Mucosa of rectum (tissue), 2 donors: ENCODE measurements around the gene TACR2.

Experiments
- H3K27ac ChIP-seq, 2 donors: one replicate each; pipeline ENCODE4 v1.7.0; 2013; ENCODE audit warnings: inconsistent platforms in 2 of 2, low read depth in 2 of 2, low read length in 2 of 2
- H3K27me3 ChIP-seq, 2 donors: one replicate each; pipeline ENCODE4 v1.7.0; 2013; ENCODE audit warnings: low read length in 2 of 2; ENCODE audit not compliant: control insufficient read depth in 2 of 2, insufficient read depth in 2 of 2
- H3K36me3 ChIP-seq, 2 donors: one replicate each; pipeline ENCODE4 v1.7.0; 2013; ENCODE audit warnings: low read length in 2 of 2; ENCODE audit not compliant: control insufficient read depth in 2 of 2, insufficient read depth in 2 of 2
- H3K4me1 ChIP-seq, 2 donors: one replicate each; pipeline ENCODE4 v1.7.0; 2013; ENCODE audit warnings: low read length in 2 of 2, mild to moderate bottlenecking in 1 of 2; ENCODE audit not compliant: control insufficient read depth in 2 of 2, insufficient read depth in 2 of 2
- H3K4me3 ChIP-seq, 2 donors: one replicate each; pipeline ENCODE4 v1.7.0; 2013; ENCODE audit warnings: low read length in 2 of 2
- H3K9ac ChIP-seq, 2 donors: one replicate each; pipeline ENCODE4 v1.7.0; 2013; ENCODE audit warnings: low read length in 2 of 2, low read depth in 1 of 2, mild to moderate bottlenecking in 1 of 2
- H3K9me3 ChIP-seq, 2 donors: one replicate each; pipeline ENCODE4 v1.7.0; 2013; ENCODE audit warnings: low read length in 2 of 2; ENCODE audit not compliant: control insufficient read depth in 2 of 2
- donor health status: healthy.
- donor health status: Normal muscosa, but diverticular disease.

Gene TACR2

GRCh38 chr10:69364232-69364940 lies 52.3 kb downstream of the TACR2 start:
- H3K27ac ChIP-seq = no peak overlapping the region
- no peak overlapping the region for H3K9ac ChIP-seq
- H3K27me3 ChIP-seq = no peaks in the 10 kb centered on the region
- H3K9me3 ChIP-seq = no peaks in the 10 kb centered on the region
- peaks cover 24 to 33% of the 10 kb centered on the region in 2 donors for H3K4me1 ChIP-seq
- H3K4me3 ChIP-seq = no peak overlapping the region
- H3K36me3 ChIP-seq = peaks cover 39 to 45% of the 10 kb centered on the region in 2 donors

GRCh38 chr10:69363666-69364065 lies 53.1 kb downstream of the TACR2 start:
- Histone ChIP-seq H3K4me3 (no peak overlapping the region), H3K27ac (no peak overlapping the region), H3K4me1 (peaks cover 24 to 33% of the 10 kb centered on the region in 2 donors), H3K9me3 (no peaks in the 10 kb centered on the region), H3K27me3 (no peaks in the 10 kb centered on the region), H3K36me3 (peaks cover 35 to 38% of the 10 kb centered on the region in 2 donors), H3K9ac (no peak overlapping the region)

GRCh38 chr10:69362471-69362954 lies 54.2 kb downstream of the TACR2 start:
- Histone ChIP-seq H3K36me3 (peaks cover 28 to 35% of the 10 kb centered on the region in 2 donors), H3K27ac (peak overlapping the region; percentile 63 to 71), H3K4me1 (peaks cover 24 to 33% of the 10 kb centered on the region in 2 donors), H3K9me3 (no peaks in the 10 kb centered on the region), H3K4me3 (no peak overlapping the region), H3K27me3 (no peaks in the 10 kb centered on the region), H3K9ac (no peak overlapping the region)

- Histone ChIP-seq H3K27me3 (no peaks in the 10 kb centered on the region), H3K27ac (peak overlapping the region; percentile 82 to 85), H3K4me1 (peaks cover 24 to 33% of the 10 kb centered on the region in 2 donors), H3K9ac (peak overlapping the region in 1 of 2 donors; percentile 23), H3K9me3 (no peaks in the 10 kb centered on the region), H3K36me3 (peaks cover 18 to 23% of the 10 kb centered on the region in 2 donors), H3K4me3 (peak overlapping the region in 1 of 2 donors; percentile 6)
Measured at GRCh38 chr10:69361303-69361614, 55.5 kb downstream of the TACR2 start.

- H3K4me3 ChIP-seq = peak overlapping the region in 1 of 2 donors; percentile 6
- peak overlapping the region; percentile 82 to 88 for H3K27ac ChIP-seq
- peak overlapping the region in 1 of 2 donors; percentile 57 for H3K9ac ChIP-seq
- peaks cover 15 to 17% of the 10 kb centered on the region in 2 donors for H3K36me3 ChIP-seq
- no peaks in the 10 kb centered on the region for H3K27me3 ChIP-seq
- no peaks in the 10 kb centered on the region for H3K9me3 ChIP-seq
- peaks cover 24 to 33% of the 10 kb centered on the region in 2 donors for H3K4me1 ChIP-seq
Measured at GRCh38 chr10:69360485-69361302, 56.0 kb downstream of the TACR2 start.

- Histone ChIP-seq H3K4me3 (no peak overlapping the region), H3K36me3 (peaks cover 6 to 8% of the 10 kb centered on the region in 2 donors), H3K4me1 (peaks cover 24 to 33% of the 10 kb centered on the region in 2 donors), H3K27me3 (no peaks in the 10 kb centered on the region), H3K9ac (no peak overlapping the region), H3K27ac (peak overlapping the region in 1 of 2 donors; percentile 82), H3K9me3 (no peaks in the 10 kb centered on the region)
Measured at GRCh38 chr10:69359594-69359993, 57.1 kb downstream of the TACR2 start.

- H3K27ac ChIP-seq = no peak overlapping the region
- peaks cover 3 to 8% of the 10 kb centered on the region in 2 donors for H3K36me3 ChIP-seq
- no peak overlapping the region for H3K9ac ChIP-seq
- no peak overlapping the region for H3K4me3 ChIP-seq
- H3K27me3 ChIP-seq = no peaks in the 10 kb centered on the region
- H3K4me1 ChIP-seq = peaks cover 24 to 33% of the 10 kb centered on the region in 2 donors
- H3K9me3 ChIP-seq = no peaks in the 10 kb centered on the region
Measured at GRCh38 chr10:69359148-69359547, 57.6 kb downstream of the TACR2 start.

GRCh38 chr10:69358148-69358795 lies 58.4 kb downstream of the TACR2 start:
- H3K9me3 ChIP-seq = no peaks in the 10 kb centered on the region
- no peak overlapping the region for H3K27ac ChIP-seq
- peaks cover 3 to 8% of the 10 kb centered on the region in 2 donors for H3K36me3 ChIP-seq
- H3K4me3 ChIP-seq = no peak overlapping the region
- H3K9ac ChIP-seq = no peak overlapping the region
- H3K27me3 ChIP-seq = no peaks in the 10 kb centered on the region
- peaks cover 24 to 33% of the 10 kb centered on the region in 2 donors for H3K4me1 ChIP-seq

- Histone ChIP-seq H3K27me3 (no peaks in the 10 kb centered on the region), H3K4me1 (peaks cover 14 to 15% of the 10 kb centered on the region in 2 donors), H3K9ac (no peak overlapping the region), H3K4me3 (no peak overlapping the region), H3K9me3 (no peaks in the 10 kb centered on the region), H3K27ac (no peak overlapping the region), H3K36me3 (peaks cover under 1 to 5% of the 10 kb centered on the region in 2 donors)
Measured at GRCh38 chr10:69356187-69356586, 60.5 kb downstream of the TACR2 start.
